Measurements from ENCODE around the gene SLC22A13. TPM values are rescaled to one million over a fixed set of nuclear protein-coding genes. Genes with fewer than 3 reads are reported as not detected.

SLC22A13 gene
- total RNA-seq, 1 donor from 2014 or later, result 0.51 TPM

DNA sequence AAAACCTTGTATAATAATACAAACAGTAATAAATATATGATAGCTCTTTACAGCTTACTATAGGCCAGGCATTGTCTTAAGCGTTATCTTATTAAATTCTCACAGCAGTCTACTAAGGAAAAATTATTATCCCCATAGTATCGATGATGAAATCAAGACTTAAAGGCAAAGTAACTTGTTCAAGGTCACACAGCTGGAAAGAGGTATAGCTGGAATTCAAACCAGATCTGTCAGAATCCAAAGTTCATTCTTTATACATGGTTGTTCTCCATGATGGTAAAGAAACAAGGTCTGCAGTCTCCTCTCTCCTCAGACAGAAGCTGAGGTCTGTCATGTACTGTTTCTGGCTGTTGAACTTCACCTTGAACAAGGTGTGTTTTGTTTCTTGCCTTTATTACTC, 15.4 kb upstream of the SLC22A13 start:
- intact Hi-C loops (cut with micrococcal nuclease), result no loop called here
- DNase-seq, result no peak
- ATAC-seq (ENCODE audit: low read depth), result no peak
- TF ChIP-seq, protein P1, sequence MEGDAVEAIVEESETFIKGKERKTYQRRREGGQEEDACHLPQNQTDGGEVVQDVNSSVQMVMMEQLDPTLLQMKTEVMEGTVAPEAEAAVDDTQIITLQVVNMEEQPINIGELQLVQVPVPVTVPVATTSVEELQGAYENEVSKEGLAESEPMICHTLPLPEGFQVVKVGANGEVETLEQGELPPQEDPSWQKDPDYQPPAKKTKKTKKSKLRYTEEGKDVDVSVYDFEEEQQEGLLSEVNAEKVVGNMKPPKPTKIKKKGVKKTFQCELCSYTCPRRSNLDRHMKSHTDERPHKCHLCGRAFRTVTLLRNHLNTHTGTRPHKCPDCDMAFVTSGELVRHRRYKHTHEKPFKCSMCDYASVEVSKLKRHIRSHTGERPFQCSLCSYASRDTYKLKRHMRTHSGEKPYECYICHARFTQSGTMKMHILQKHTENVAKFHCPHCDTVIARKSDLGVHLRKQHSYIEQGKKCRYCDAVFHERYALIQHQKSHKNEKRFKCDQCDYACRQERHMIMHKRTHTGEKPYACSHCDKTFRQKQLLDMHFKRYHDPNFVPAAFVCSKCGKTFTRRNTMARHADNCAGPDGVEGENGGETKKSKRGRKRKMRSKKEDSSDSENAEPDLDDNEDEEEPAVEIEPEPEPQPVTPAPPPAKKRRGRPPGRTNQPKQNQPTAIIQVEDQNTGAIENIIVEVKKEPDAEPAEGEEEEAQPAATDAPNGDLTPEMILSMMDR (IDR thresholded peaks at IDR 0.05), result no peak
- Mint-ChIP-seq H3K27me3 (no peaks in the 10 kb centered on the region), H3K36me3 (ENCODE audit: low read depth) (peaks cover 92% of the 10 kb centered on the region), H3K4me1 (no peaks in the 10 kb centered on the region), H3K27ac (no peak overlapping the region), H3K4me3 (no peak overlapping the region), H3K9me3 (no peaks in the 10 kb centered on the region)
- ChIA-PET POLR2A (no interaction called here), CTCF (interaction anchor here (1.4 kb wide), 1 partner anchor 131 kb away, joined by 3 read pairs; no protein-coding TSS in a partner anchor)

DNA sequence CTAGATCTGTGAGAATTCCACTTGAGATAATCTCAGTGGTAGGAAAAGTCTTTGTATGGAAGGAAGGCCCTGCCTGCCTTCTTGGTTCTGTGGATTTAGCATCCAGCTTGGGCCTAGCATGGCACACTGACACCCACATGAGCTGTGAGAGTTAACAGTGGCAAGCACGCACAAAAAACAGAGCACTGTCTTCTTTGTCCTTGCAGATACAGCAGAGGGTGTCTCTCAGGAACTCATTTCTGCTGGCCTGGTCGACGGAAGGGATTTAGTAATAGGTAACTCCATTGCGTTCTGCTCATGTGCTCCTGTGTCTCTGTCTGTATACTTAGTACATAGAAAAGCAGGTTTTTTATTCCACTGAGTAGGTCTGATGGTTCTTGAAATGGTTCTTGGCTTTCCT, 14.4 kb upstream of the SLC22A13 start:
- ATAC-seq (ENCODE audit: low read depth) (no peak), DNase-seq (no peak)
- no peaks in the 10 kb centered on the region for H3K9me3 Mint-ChIP-seq
- CTCF ChIA-PET, result interaction anchor here (1.4 kb wide), 1 partner anchor 132 kb away, joined by 3 read pairs; no protein-coding TSS in a partner anchor
- H3K36me3 Mint-ChIP-seq (ENCODE audit: low read depth), result peaks cover 93% of the 10 kb centered on the region
- H3K4me3 Mint-ChIP-seq, result no peak overlapping the region
- TF ChIP-seq, protein P1 (IDR thresholded peaks at IDR 0.05), result no peak
- intact Hi-C loops (cut with micrococcal nuclease), result no loop called here
- no peaks in the 10 kb centered on the region for H3K4me1 Mint-ChIP-seq
- no peak overlapping the region for H3K27ac Mint-ChIP-seq
- H3K27me3 Mint-ChIP-seq, result no peaks in the 10 kb centered on the region
- POLR2A ChIA-PET, result no interaction called here

DNA sequence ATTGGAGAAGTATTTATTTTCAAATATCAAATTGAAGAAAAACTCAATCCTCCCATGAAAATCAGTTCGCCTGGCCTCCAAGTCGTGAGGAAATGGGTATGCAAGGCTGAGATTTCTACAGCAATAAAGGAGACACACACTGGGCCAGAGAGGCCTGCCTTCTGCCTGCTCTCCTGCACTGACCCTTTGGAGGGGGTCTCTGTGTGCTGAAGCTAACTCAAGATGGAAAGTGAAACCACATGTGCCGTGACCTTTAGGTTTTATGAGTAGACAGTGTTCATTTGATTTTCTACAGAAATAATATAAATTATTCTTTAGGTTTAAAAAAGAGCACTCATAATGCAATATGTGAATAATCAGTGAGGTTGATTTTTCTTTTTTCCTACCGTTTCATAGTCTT, 11.9 kb upstream of the SLC22A13 start:
- DNase-seq, result no peak
- H3K4me3 Mint-ChIP-seq, result no peak overlapping the region
- ATAC-seq (ENCODE audit: low read depth), result no peak
- H3K9me3 Mint-ChIP-seq, result no peaks in the 10 kb centered on the region
- peaks cover 70% of the 10 kb centered on the region for H3K36me3 Mint-ChIP-seq (ENCODE audit: low read depth)
- H3K4me1 Mint-ChIP-seq, result no peaks in the 10 kb centered on the region
- ChIA-PET CTCF (no interaction called here), POLR2A (no interaction called here)
- intact Hi-C loops (cut with micrococcal nuclease), result no loop called here
- H3K27ac Mint-ChIP-seq, result no peak overlapping the region
- TF ChIP-seq, protein P1 (IDR thresholded peaks at IDR 0.05), result no peak
- no peaks in the 10 kb centered on the region for H3K27me3 Mint-ChIP-seq

DNA sequence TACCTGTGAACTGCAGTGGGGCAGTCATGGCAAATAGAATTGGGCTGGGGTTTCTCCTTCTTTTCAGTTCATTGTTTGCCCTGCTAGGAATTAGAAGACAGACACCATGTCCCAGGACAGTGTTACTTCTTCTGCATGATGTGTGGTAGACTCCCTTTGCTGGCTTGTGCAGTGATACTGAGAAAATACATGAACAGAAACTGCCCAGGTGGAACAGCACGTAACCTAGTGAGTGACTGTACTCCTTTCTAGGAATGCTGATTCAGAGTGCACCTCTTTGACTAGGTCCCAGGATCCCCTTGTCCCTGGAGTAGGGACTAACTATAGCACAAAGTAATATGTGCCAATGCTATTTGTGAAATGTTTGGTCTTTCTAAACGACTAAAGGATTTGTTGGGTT, 10.7 kb upstream of the SLC22A13 start:
- H3K36me3 Mint-ChIP-seq (ENCODE audit: low read depth), result peaks cover 59% of the 10 kb centered on the region
- no peaks in the 10 kb centered on the region for H3K9me3 Mint-ChIP-seq
- no peaks in the 10 kb centered on the region for H3K4me1 Mint-ChIP-seq
- intact Hi-C loops (cut with micrococcal nuclease), result no loop called here
- H3K27me3 Mint-ChIP-seq, result no peaks in the 10 kb centered on the region
- H3K4me3 Mint-ChIP-seq, result no peak overlapping the region
- CTCF ChIA-PET, result no interaction called here
- TF ChIP-seq, protein P1 (IDR thresholded peaks at IDR 0.05), result no peak
- DNase-seq (no peak), ATAC-seq (ENCODE audit: low read depth) (no peak)
- POLR2A ChIA-PET, result no interaction called here
- H3K27ac Mint-ChIP-seq, result no peak overlapping the region

DNA sequence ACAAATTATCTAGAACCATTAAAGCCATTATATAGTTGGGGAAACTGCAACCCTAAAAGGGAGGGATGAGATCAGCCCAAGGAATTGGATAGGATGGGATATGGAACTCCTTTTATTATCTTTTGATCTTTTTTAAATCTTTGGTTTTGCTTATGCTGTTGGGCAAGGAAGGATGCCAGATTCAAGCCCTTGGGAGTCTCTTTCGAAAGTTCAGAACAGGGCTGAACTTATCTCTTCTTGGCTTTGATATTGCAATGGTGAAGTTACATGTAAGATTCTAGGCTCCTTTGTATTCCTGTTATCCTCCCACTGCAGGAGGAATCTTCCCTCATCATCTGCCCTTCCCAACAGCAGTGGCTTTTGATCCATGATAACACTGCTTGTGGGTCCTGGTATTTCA, 10.0 kb upstream of the SLC22A13 start:
- DNase-seq (no peak), ATAC-seq (ENCODE audit: low read depth) (no peak)
- H3K36me3 Mint-ChIP-seq (ENCODE audit: low read depth), result peaks cover 52% of the 10 kb centered on the region
- peak overlapping the region; percentile 19 for H3K27ac Mint-ChIP-seq
- no peaks in the 10 kb centered on the region for H3K27me3 Mint-ChIP-seq
- no peaks in the 10 kb centered on the region for H3K9me3 Mint-ChIP-seq
- H3K4me3 Mint-ChIP-seq, result no peak overlapping the region
- POLR2A ChIA-PET, result no interaction called here
- CTCF ChIA-PET, result no interaction called here
- TF ChIP-seq, protein P1 (IDR thresholded peaks at IDR 0.05), result no peak
- intact Hi-C loops (cut with micrococcal nuclease), result no loop called here
- H3K4me1 Mint-ChIP-seq, result no peaks in the 10 kb centered on the region

Data from activated B cell treated with CpG ODN at 0.5 μM for 24 hours (primary cell).